Activated CD4-positive, alpha-beta memory T cell treated with anti-CD3 and anti-CD28 coated beads for 36 hours (primary cell): ENCODE measurements around the gene LPP. TPM values are rescaled to one million over a fixed set of nuclear protein-coding genes. Genes with fewer than 3 reads are reported as not detected.

Experiments used
- CTCF ChIA-PET: fragments of 350-600 bp; sonication (Branson Sonifier 250); formaldehyde crosslinking; loops from one replicate; lab custom pipeline; 2021; ENCODE audit warnings: antibody characterized with exemption, inconsistent platforms; lab: Charles Lee
- POLR2A ChIA-PET: fragments of 350-600 bp; sonication (Branson Sonifier 250); formaldehyde crosslinking; loops from one replicate; lab custom pipeline; 2021; ENCODE audit warnings: antibody characterized with exemption; lab: Charles Lee
- DNase-seq: peaks from one replicate; pipeline ENCODE4 v3.0.0-alpha.2; 2020
- H3K27ac Mint-ChIP-seq: one replicate; pipeline ENCODE4 v1.8.0; 2021; ENCODE audit warnings: mixed read lengths
- H3K27me3 Mint-ChIP-seq: one replicate; pipeline ENCODE4 v1.8.0; 2021; ENCODE audit warnings: mixed read lengths
- H3K36me3 Mint-ChIP-seq: one replicate; pipeline ENCODE4 v1.8.0; 2021; ENCODE audit warnings: mixed read lengths
- H3K4me1 Mint-ChIP-seq: one replicate; pipeline ENCODE4 v1.8.0; 2021; ENCODE audit warnings: low read depth, mixed read lengths
- H3K4me3 Mint-ChIP-seq: one replicate; pipeline ENCODE4 v1.8.0; 2021; ENCODE audit warnings: mild to moderate bottlenecking, mixed read lengths
- H3K9me3 Mint-ChIP-seq: one replicate; pipeline ENCODE4 v1.8.0; 2021; ENCODE audit warnings: mixed read lengths
- intact Hi-C: fragments of 100-400 bp; cut with micrococcal nuclease; formaldehyde crosslinking; loops from one replicate; pipeline ENCODE4 v1.15.1; 2023
- total RNA-seq, 2 experiments: library from RNA; stranded (reverse); gene quantifications; one replicate each; pipeline ENCODE4 v1.2.3, GENCODE V29; 2021

The LPP gene
- total RNA-seq, 2 experiments from 2014 or later, result 41.0 to 43.6 TPM

DNA sequence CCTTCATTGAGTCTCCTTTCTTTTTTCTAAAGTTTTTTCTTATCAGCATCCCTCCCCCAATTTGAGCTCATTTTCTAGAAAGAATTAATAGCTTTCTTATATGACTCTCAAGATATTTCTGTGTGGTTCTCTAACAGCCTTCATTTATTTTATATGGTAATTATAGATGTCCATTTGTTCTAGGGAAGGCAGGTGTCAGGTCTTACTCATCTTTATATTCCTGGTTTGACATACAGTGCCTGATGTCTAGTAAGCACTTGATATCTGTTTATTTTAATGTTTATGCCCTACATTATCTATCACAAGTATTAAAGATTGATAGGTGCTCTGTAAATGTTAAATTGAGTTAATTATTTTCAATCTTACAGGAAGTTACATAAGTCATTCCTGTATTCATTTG, 591.1 kb downstream of the LPP start:
- Mint-ChIP-seq H3K4me3 (no peak overlapping the region), H3K9me3 (no peaks in the 10 kb centered on the region), H3K27ac (no peak overlapping the region), H3K36me3 (peaks cover 1% of the 10 kb centered on the region), H3K4me1 (peaks cover 5% of the 10 kb centered on the region), H3K27me3 (no peaks in the 10 kb centered on the region)
- ChIA-PET POLR2A (no interaction called here), CTCF (interaction anchor here (1.0 kb wide), 1 partner anchor 209 kb away, joined by 5 read pairs; no protein-coding TSS in a partner anchor)
- intact Hi-C loops, result no loop called here
- DNase-seq, result no peak

DNA sequence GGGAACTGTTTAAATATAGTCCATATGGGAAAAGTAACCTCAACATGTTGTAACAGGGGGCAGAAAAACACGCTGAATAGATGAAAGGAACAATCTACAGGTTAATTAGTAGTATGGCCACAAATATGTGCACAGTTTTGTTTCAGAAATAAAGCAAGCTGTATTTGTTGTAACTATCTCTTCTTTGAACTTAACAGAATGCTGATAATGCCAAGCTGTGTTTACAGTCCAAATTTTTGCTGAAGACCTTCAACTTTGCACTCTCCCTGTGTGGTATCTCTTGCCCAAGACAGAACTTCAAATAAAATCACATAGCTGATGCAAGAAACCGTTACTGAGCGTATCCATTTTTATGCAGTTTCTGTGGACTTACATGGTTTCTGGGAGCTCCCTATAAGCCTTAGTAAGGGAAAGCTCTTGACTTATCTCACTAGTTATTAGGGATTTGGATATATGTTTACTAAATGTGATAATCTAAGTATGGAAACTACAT, 592.4 kb downstream of the LPP start:
- no peaks in the 10 kb centered on the region for H3K27me3 Mint-ChIP-seq
- no peaks in the 10 kb centered on the region for H3K9me3 Mint-ChIP-seq
- CTCF ChIA-PET, result interaction anchor here (0.9 to 1.0 kb wide), 2 partner anchors 1006 to 1007 kb away, joined by 4 to 5 read pairs; no protein-coding TSS in a partner anchor
- POLR2A ChIA-PET, result no interaction called here
- no peak overlapping the region for H3K27ac Mint-ChIP-seq
- no peak overlapping the region for H3K4me3 Mint-ChIP-seq
- peaks cover 12% of the 10 kb centered on the region for H3K4me1 Mint-ChIP-seq
- intact Hi-C loops, result no loop called here
- DNase-seq, result no peak
- H3K36me3 Mint-ChIP-seq, result no peaks in the 10 kb centered on the region

DNA sequence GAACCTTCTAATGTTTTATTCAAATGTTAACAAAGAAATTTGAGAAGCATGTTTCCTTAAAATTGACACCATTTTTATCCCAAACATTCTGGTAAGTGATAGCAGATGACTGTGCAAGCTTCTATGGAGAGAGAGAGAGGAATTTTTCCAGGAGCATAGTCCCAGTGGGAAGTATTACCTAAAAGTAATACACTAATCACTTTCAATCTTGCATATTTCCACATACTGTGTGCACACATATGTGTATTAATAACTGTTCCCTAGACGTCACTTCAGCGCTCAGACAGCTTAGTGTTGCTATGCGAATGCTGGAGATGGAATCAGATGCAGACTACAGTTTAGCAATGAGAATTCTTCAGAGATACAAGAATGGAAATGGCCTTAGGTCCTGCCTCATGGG, 593.5 kb downstream of the LPP start:
- no peak overlapping the region for H3K27ac Mint-ChIP-seq
- POLR2A ChIA-PET, result no interaction called here

DNA sequence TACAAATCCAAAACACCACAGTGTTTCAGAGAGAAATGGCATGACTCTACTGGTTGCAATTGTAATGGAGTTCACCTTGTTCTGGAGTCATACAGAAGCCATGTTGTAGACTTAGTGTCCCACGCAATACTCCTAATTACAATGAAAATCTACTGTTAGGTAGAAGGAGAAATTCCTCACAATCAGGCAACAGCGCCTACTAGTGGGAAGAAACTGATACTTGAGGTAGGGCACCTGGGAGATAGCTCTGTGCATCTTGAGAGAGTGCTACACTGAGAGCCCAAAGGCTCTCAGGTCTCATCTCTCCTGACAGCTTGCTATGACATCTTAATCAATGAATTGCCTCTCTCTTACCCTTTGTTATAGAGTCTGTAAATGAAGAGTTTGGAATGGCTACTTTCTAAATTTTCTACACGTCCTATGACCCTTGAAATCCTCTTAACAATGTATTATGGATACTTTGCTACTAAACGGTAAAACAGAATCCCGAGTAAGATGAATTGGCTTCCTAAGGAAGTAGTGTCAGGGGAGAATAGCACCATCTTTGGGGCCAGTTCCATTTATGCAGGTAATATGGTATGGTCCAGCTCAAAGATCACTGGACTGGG, 595.2 kb downstream of the LPP start:
- Mint-ChIP-seq H3K36me3 (no peaks in the 10 kb centered on the region), H3K4me3 (no peak overlapping the region), H3K4me1 (peaks cover 29% of the 10 kb centered on the region), H3K27ac (no peak overlapping the region), H3K9me3 (no peaks in the 10 kb centered on the region), H3K27me3 (no peaks in the 10 kb centered on the region)
- peak; percentile 56 for DNase-seq
- intact Hi-C loops, result loop anchor here (1.0 kb wide), 1 partner anchor 1007 kb away; no protein-coding TSS in a partner anchor
- ChIA-PET POLR2A (interaction anchor here (0.5 kb wide), 1 partner anchor 152 kb away, joined by 3 read pairs; no protein-coding TSS in a partner anchor), CTCF (interaction anchor here (0.6 to 4.4 kb wide), 36 partner anchors 9 to 1009 kb away, joined by 3 to 47 read pairs (median 4); no protein-coding TSS in a partner anchor)

More for the DNA sequence above, 593.5 kb downstream of the LPP start:
- Mint-ChIP-seq H3K9me3 (no peaks in the 10 kb centered on the region), H3K36me3 (no peaks in the 10 kb centered on the region), H3K4me1 (peaks cover 15% of the 10 kb centered on the region), H3K27me3 (no peaks in the 10 kb centered on the region), H3K4me3 (no peak overlapping the region)
- intact Hi-C loops, result no loop called here
- DNase-seq, result no peak
- CTCF ChIA-PET, result interaction anchor here (3.0 to 4.4 kb wide), 2 partner anchors 207 to 1008 kb away, joined by 23 to 47 read pairs; no protein-coding TSS in a partner anchor

DNA sequence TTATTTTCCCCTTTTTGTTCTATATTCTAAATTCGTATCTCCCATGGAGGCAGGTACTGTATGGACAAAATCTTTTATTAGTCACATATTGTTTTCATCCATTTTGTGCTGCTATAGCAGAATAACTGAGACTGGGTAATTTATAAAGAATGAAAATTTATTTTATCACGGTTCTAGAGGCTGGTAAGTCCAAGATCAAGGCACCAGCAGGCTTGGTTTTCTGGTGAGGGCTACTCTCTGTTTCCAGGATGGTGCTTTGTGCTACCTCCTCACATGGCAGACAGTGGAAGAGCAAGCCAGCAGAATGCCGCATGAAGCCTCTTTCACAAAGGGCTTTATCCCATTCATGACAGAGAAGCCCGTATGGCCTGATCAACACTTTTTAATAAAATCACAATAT, 595.9 kb downstream of the LPP start:
- no peaks in the 10 kb centered on the region for H3K36me3 Mint-ChIP-seq
- no peak overlapping the region for H3K27ac Mint-ChIP-seq
- peaks cover 29% of the 10 kb centered on the region for H3K4me1 Mint-ChIP-seq
- H3K27me3 Mint-ChIP-seq, result no peaks in the 10 kb centered on the region
- ChIA-PET CTCF (interaction anchor here (0.8 to 4.4 kb wide), 19 partner anchors 8 to 1010 kb away, joined by 3 to 47 read pairs (median 4); no protein-coding TSS in a partner anchor), POLR2A (no interaction called here)
- no peak overlapping the region for H3K4me3 Mint-ChIP-seq
- no peak for DNase-seq
- intact Hi-C loops, result loop anchor here (1.0 to 10.0 kb wide), 4 partner anchors 355 to 1008 kb away; no protein-coding TSS in a partner anchor
- no peaks in the 10 kb centered on the region for H3K9me3 Mint-ChIP-seq

DNA sequence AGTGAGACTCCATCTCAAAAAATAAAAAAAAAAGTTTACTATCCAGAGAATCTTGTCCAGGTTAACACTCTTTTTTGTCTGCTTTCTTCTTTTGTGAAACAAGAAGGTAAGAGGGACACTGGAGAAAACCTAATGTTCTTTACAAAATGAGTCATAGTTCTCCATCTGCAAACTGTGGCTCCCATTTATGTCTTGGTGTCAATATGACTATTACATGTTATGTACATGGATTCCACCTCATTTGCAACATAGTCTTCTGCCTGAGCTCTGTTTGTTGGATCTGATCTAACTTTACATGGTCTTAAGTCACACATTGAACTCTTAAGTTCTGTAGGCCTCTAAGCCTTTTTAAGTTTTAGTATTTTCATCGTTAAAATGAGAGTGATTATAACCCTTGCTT, 596.7 kb downstream of the LPP start:
- ChIA-PET POLR2A (interaction anchor here (1.4 kb wide), 1 partner anchor 39 kb away, joined by 3 read pairs; no protein-coding TSS in a partner anchor), CTCF (interaction anchor here (0.6 to 4.4 kb wide), 4 partner anchors 40 to 1011 kb away, joined by 3 to 47 read pairs (median 7); no protein-coding TSS in a partner anchor)
- no peaks in the 10 kb centered on the region for H3K36me3 Mint-ChIP-seq
- no peak overlapping the region for H3K27ac Mint-ChIP-seq
- intact Hi-C loops, result loop anchor here (5.0 to 10.0 kb wide), 3 partner anchors 356 to 776 kb away; no protein-coding TSS in a partner anchor
- DNase-seq, result no peak
- peaks cover 29% of the 10 kb centered on the region for H3K4me1 Mint-ChIP-seq
- no peaks in the 10 kb centered on the region for H3K9me3 Mint-ChIP-seq
- H3K27me3 Mint-ChIP-seq, result no peaks in the 10 kb centered on the region
- H3K4me3 Mint-ChIP-seq, result no peak overlapping the region

DNA sequence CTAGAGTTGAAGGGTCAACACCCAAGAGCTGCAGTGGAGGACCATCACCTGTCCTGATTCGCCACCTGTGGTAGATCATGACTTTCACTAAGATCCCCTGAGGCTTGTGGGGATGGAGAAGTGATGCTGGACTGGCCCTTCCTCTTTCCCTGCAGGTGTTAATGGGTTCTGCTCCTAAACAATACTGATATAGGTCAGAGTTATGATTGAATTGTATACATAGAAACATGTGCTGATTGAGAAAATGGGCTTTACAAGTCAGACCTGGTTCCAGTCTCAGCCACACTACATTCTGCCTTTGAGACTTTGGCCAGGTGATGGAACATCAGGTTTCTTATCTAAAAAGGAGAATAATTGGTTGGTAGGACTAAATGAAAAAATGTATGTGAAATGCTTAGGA, 598.9 kb downstream of the LPP start:
- peaks cover 29% of the 10 kb centered on the region for H3K4me1 Mint-ChIP-seq
- intact Hi-C loops, result loop anchor here (1.0 to 10.0 kb wide), 14 partner anchors 25 to 1015 kb away; no protein-coding TSS in a partner anchor
- CTCF ChIA-PET, result interaction anchor here (1.0 to 1.5 kb wide), 3 partner anchors 162 to 289 kb away, joined by 3 to 5 read pairs (median 3); no protein-coding TSS in a partner anchor
- DNase-seq, result peak; percentile 16
- H3K9me3 Mint-ChIP-seq, result no peaks in the 10 kb centered on the region
- no peaks in the 10 kb centered on the region for H3K36me3 Mint-ChIP-seq
- no peaks in the 10 kb centered on the region for H3K27me3 Mint-ChIP-seq
- POLR2A ChIA-PET, result interaction anchor here (0.7 to 1.7 kb wide), 5 partner anchors 25 to 453 kb away, joined by 3 to 8 read pairs (median 4); no protein-coding TSS in a partner anchor
- no peak overlapping the region for H3K27ac Mint-ChIP-seq
- H3K4me3 Mint-ChIP-seq, result no peak overlapping the region

DNA sequence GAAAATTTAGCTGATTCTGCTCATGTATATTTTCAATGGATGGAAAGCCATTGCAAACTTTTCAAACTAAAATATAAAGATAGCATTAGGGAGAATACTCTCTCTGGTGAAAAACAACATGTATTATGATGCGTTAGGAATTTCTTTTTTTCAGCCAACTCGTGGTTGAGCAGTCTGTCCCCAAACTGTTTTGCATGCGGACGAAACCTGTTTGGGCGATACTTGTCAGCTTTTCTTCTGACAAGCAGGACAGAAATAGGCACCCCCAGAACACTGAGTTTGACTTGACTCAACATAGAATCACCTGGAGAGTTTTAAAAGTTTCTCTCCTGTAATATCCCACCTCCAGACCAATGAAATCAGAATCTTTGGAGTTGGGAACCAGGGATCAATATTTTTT, 600.3 kb downstream of the LPP start:
- CTCF ChIA-PET, result interaction anchor here (0.7 to 3.6 kb wide), 5 partner anchors 66 to 1616 kb away, joined by 4 to 20 read pairs (median 6); no protein-coding TSS in a partner anchor
- Mint-ChIP-seq H3K4me1 (peaks cover 24% of the 10 kb centered on the region), H3K27ac (no peak overlapping the region), H3K27me3 (no peaks in the 10 kb centered on the region), H3K4me3 (no peak overlapping the region), H3K36me3 (no peaks in the 10 kb centered on the region), H3K9me3 (no peaks in the 10 kb centered on the region)
- intact Hi-C loops, result loop anchor here (5.0 to 10.0 kb wide), 3 partner anchors 359 to 779 kb away; no protein-coding TSS in a partner anchor
- POLR2A ChIA-PET, result interaction anchor here (1.7 kb wide), 1 partner anchor 34 kb away, joined by 8 read pairs; no protein-coding TSS in a partner anchor
- DNase-seq, result no peak

DNA sequence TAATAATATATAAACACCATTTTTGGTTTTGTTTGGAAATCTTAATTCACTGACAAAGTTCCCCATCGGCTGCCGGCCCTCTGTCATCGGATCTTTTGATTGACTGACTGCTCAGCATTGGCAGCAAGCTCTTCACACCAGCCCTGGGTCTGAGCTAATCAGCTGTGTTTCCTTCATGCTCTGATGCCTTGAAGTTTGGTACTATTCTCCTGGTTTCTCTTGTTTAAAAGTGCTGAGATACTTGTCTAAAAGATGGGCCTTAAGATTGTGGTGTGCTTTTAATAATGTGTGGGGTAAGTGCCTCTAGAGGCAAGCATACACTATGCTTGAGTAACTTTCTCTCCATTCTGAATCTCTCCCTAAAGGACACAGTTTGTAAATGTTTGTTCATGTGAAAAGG, 602.3 kb downstream of the LPP start:
- CTCF ChIA-PET, result interaction anchor here (0.6 to 3.6 kb wide), 2 partner anchors 50 to 1016 kb away, joined by 3 to 20 read pairs; no protein-coding TSS in a partner anchor
- peaks cover 16% of the 10 kb centered on the region for H3K4me1 Mint-ChIP-seq
- no peak overlapping the region for H3K4me3 Mint-ChIP-seq
- intact Hi-C loops, result loop anchor here (10.0 kb wide), 2 partner anchors 361 to 781 kb away; no protein-coding TSS in a partner anchor
- no peak overlapping the region for H3K27ac Mint-ChIP-seq
- H3K27me3 Mint-ChIP-seq, result no peaks in the 10 kb centered on the region
- POLR2A ChIA-PET, result interaction anchor here (0.6 kb wide), 1 partner anchor 1094 kb away, joined by 3 read pairs; no protein-coding TSS in a partner anchor
- no peak for DNase-seq
- peaks cover 8% of the 10 kb centered on the region for H3K36me3 Mint-ChIP-seq
- H3K9me3 Mint-ChIP-seq, result no peaks in the 10 kb centered on the region

DNA sequence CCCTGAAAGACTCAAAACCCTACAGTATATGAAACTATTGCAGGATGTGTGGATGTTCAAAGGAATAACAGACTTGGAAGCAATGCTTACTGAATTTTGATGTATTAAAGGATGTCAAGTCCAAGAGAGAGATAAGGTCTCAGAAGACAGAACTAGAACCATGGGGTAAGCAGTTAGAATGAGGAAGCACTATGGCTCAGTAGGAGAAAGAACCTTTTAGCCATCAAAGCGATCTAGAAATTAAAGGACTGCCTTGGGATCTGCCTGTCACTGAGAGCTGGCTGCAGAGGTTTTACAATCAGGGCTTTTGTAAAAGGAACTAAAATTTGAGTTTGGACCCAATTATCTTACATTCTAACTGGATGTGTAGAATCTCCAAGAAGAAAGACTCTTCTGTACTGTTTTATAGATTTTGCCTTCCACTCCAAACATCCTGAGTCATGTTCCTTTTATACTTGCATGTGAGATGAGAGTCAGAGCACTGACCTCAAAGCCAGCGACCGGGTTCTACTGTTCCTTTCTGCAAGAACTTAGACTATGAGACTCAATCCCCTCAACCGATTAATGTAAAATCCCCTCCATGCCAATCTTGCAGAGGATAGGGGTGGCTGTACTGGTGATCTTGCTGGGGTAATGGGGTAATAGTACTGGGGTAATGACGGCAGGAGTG, 605.5 kb downstream of the LPP start:
- no peak for DNase-seq
- ChIA-PET POLR2A (no interaction called here), CTCF (no interaction called here)
- Mint-ChIP-seq H3K36me3 (peaks cover 10% of the 10 kb centered on the region), H3K27ac (no peak overlapping the region), H3K4me1 (no peaks in the 10 kb centered on the region), H3K27me3 (no peaks in the 10 kb centered on the region), H3K9me3 (no peaks in the 10 kb centered on the region), H3K4me3 (no peak overlapping the region)
- intact Hi-C loops, result loop anchor here (10.0 kb wide), 2 partner anchors 365 to 785 kb away; no protein-coding TSS in a partner anchor

DNA sequence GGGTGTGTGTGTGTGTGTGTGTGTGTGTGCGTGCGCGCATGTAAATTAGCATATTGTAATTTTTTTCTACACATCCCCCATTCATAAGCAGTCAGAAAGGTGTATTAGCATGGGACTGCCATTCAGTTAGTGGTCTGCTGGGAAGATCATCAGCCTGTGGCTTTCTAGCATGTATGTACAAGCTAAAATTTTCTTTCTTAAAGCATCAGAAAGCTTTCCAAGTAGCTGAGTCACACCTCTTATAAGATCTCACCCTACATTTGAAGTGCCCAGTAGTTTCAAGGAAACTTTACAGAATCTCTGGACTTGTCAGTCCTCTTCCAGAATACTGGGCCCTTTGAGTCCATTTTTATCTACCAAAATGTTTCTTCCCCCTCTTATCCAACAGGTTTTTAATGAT, 606.5 kb downstream of the LPP start:
- no peak overlapping the region for H3K27ac Mint-ChIP-seq
- H3K4me1 Mint-ChIP-seq, result no peaks in the 10 kb centered on the region
- no peak overlapping the region for H3K4me3 Mint-ChIP-seq
- peaks cover 10% of the 10 kb centered on the region for H3K36me3 Mint-ChIP-seq
- no peaks in the 10 kb centered on the region for H3K27me3 Mint-ChIP-seq
- intact Hi-C loops, result no loop called here
- no peak for DNase-seq
- no peaks in the 10 kb centered on the region for H3K9me3 Mint-ChIP-seq
- ChIA-PET CTCF (no interaction called here), POLR2A (no interaction called here)
